Tibial nerve (tissue), 4 donors: ENCODE data around the gene NIPAL3. TPM values are rescaled to one million over a fixed set of nuclear protein-coding genes. Genes with fewer than 3 reads are reported as not detected.
A peak's percentile ranks its signal among the peaks of the same experiment; 100 is the strongest.
"Not testable (repeated sequence)": the region's sequence is repeated elsewhere in the genome, so short reads cannot be mapped to it uniquely, and the experiment has no call there.

Experiments used
- DNase-seq, 2 donors: peaks; one replicate each; pipeline ENCODE4 v3.0.0-alpha.2; 2019; ENCODE audit warnings: low spot score in 2 of 2
- H3K27ac ChIP-seq, 4 donors: fragments of 200-600 bp; sonication (generic) in 3 of 4; one replicate each; pipeline ENCODE4 v1.5.1; 2017 to 2019; ENCODE audit warnings: mild to moderate bottlenecking in 1 of 4
- H3K27me3 ChIP-seq, 2 donors: fragments of 200-600 bp; sonication (generic) in 1 of 2; one replicate each; pipeline versions ENCODE4 v1.5.1 to v1.6.0; 2017 to 2019
- H3K36me3 ChIP-seq, 3 donors: fragments of 200-600 bp; sonication (generic); one replicate each; pipeline ENCODE4 v1.5.1; 2018 to 2019
- H3K4me1 ChIP-seq, 4 donors: fragments of 200-600 bp; sonication (generic) in 3 of 4; one replicate each; pipeline ENCODE4 v1.5.1; 2017 to 2019
- H3K4me3 ChIP-seq, 4 donors: fragments of 200-600 bp; sonication (generic) in 3 of 4; one replicate each; pipeline ENCODE4 v1.5.1; 2017 to 2019; ENCODE audit warnings: mild to moderate bottlenecking in 1 of 4, moderate library complexity in 1 of 4
- H3K9me3 ChIP-seq, 4 donors: fragments of 200-600 bp; sonication (generic) in 3 of 4; one replicate each; pipeline ENCODE4 v1.5.1; 2017 to 2019
- CTCF ChIP-seq, 5 experiments: fragments of 200-600 bp in 3 of 5; fragments of 450-650 bp in 2 of 5; sonication (generic) in 3 of 5; IDR thresholded peaks; one replicate each; pipeline ENCODE4 v1.5.1; 2016 to 2019; ENCODE audit warnings: antibody characterized with exemption in 5 of 5, mild to moderate bottlenecking in 3 of 5, moderate library complexity in 2 of 5
- EP300 ChIP-seq, 2 donors: sonication (generic); formaldehyde crosslinking; IDR thresholded peaks; one replicate each; pipeline ENCODE4 v1.6.1; 2017; ENCODE audit warnings: antibody characterized with exemption in 2 of 2, mild to moderate bottlenecking in 1 of 2
- POLR2A ChIP-seq, 2 donors: fragments of 450-650 bp; IDR thresholded peaks; one replicate each; pipeline ENCODE4 v1.6.1; 2017; ENCODE audit warnings: antibody characterized with exemption in 2 of 2, mild to moderate bottlenecking in 2 of 2, moderate library complexity in 2 of 2
- WGBS, 2 donors: methylation state at CpG; one replicate each; pipeline ENCODE4 v1.1.5; 2018; 5-methylcytosine and 5-hydroxymethylcytosine counted together
- total RNA-seq, 4 donors: library from RNA; depleted of rRNA; stranded (reverse); fragments of >200 nt; gene quantifications; one replicate each; pipeline ENCODE4 v1.1.0, GENCODE V29; 2016

NIPAL3 gene
- total RNA-seq, 4 donors from 2014 or later: 16.5 to 41.1 (median 30.1) TPM

- TF ChIP-seq EP300 (IDR thresholded peaks at IDR 0.05) (no peak), POLR2A (IDR thresholded peaks at IDR 0.05) (no peak), CTCF (IDR thresholded peaks at IDR 0.05) (no peak)
- H3K4me3 ChIP-seq: no peak overlapping the region
- H3K4me1 ChIP-seq: peaks cover 0 to 26% (median 6%) of the 10 kb centered on the region in 4 donors
- H3K36me3 ChIP-seq: no peaks in the 10 kb centered on the region
- 86 to 89% methylated on average over 5 of the region's 5 CpGs for WGBS, 2 donors
- no peak for DNase-seq
- H3K27me3 ChIP-seq: no peaks in the 10 kb centered on the region
- H3K27ac ChIP-seq: peak overlapping the region in 1 of 4 donors; percentile 1
- H3K9me3 ChIP-seq: no peaks in the 10 kb centered on the region
These were observed 91.2 kb downstream of the NIPAL3 start for GRCh38 chr1:24506691-24507381.

GRCh38 chr1:24507405-24507804, 91.8 kb downstream of the NIPAL3 start:
- no peaks in the 10 kb centered on the region for H3K36me3 ChIP-seq
- peaks cover 0 to 22% (median 6%) of the 10 kb centered on the region in 4 donors for H3K4me1 ChIP-seq
- no peak overlapping the region for H3K4me3 ChIP-seq
- DNase-seq: no peak
- H3K27me3 ChIP-seq: no peaks in the 10 kb centered on the region
- no peak overlapping the region for H3K27ac ChIP-seq
- no peaks in the 10 kb centered on the region for H3K9me3 ChIP-seq
- 94 to 97% methylated on average over 5 of the region's 5 CpGs for WGBS, 2 donors
- TF ChIP-seq CTCF (IDR thresholded peaks at IDR 0.05) (no peak), POLR2A (IDR thresholded peaks at IDR 0.05) (no peak), EP300 (IDR thresholded peaks at IDR 0.05) (no peak)

GRCh38 chr1:24508911-24509310, 93.3 kb downstream of the NIPAL3 start:
- Histone ChIP-seq H3K4me1 (peaks cover 0 to 13% (median 4%) of the 10 kb centered on the region in 4 donors), H3K9me3 (no peaks in the 10 kb centered on the region), H3K27me3 (no peaks in the 10 kb centered on the region), H3K36me3 (no peaks in the 10 kb centered on the region), H3K27ac (no peak overlapping the region), H3K4me3 (no peak overlapping the region)
- TF ChIP-seq CTCF (IDR thresholded peaks at IDR 0.05) (no peak), EP300 (IDR thresholded peaks at IDR 0.05) (no peak), POLR2A (IDR thresholded peaks at IDR 0.05) (no peak)
- WGBS, 2 donors: 94% methylated on average over 5 of the region's 5 CpGs
- no peak for DNase-seq

GRCh38 chr1:24513706-24514105, 98.1 kb downstream of the NIPAL3 start:
- Histone ChIP-seq H3K4me3 (no peak overlapping the region), H3K4me1 (no peaks in the 10 kb centered on the region), H3K27ac (no peak overlapping the region), H3K36me3 (peaks cover 0 to 12% (median 0%) of the 10 kb centered on the region in 3 donors), H3K27me3 (no peaks in the 10 kb centered on the region), H3K9me3 (no peaks in the 10 kb centered on the region)
- WGBS, 2 donors: 61 to 65% methylated on average over 2 of the region's 2 CpGs
- TF ChIP-seq CTCF (IDR thresholded peaks at IDR 0.05) (no peak), POLR2A (IDR thresholded peaks at IDR 0.05) (no peak), EP300 (IDR thresholded peaks at IDR 0.05) (no peak)
- no peak for DNase-seq

- WGBS, 2 donors: 83 to 88% methylated on average over 5 of the region's 5 CpGs
- no peaks in the 10 kb centered on the region for H3K27me3 ChIP-seq
- no peak overlapping the region for H3K27ac ChIP-seq
- TF ChIP-seq POLR2A (IDR thresholded peaks at IDR 0.05) (no peak), CTCF (IDR thresholded peaks at IDR 0.05) (no peak)
- peaks cover 0 to 12% (median 0%) of the 10 kb centered on the region in 3 donors for H3K36me3 ChIP-seq
- no peaks in the 10 kb centered on the region for H3K9me3 ChIP-seq
- DNase-seq: no peak
- no peak overlapping the region for H3K4me3 ChIP-seq
- H3K4me1 ChIP-seq: no peaks in the 10 kb centered on the region
These were observed 99.3 kb downstream of the NIPAL3 start for GRCh38 chr1:24514946-24515345.

- not testable (repeated sequence) for H3K27ac ChIP-seq, H3K4me1 ChIP-seq, DNase-seq, H3K4me3 ChIP-seq, H3K27me3 ChIP-seq, H3K9me3 ChIP-seq
- 91 to 92% methylated on average over 14 of the region's 14 CpGs for WGBS, 2 donors
- H3K36me3 ChIP-seq: peaks cover 0 to 12% (median 0%) of the 10 kb centered on the region in 3 donors
These were observed 100.1 kb downstream of the NIPAL3 start for GRCh38 chr1:24515671-24516209.
